H9 (cell line): Measurements from ENCODE around the gene INPP5J. TPM values are rescaled to one million over a fixed set of nuclear protein-coding genes. Genes with fewer than 3 reads are reported as not detected.

Experiments used
- DNase-seq: peaks from one replicate; pipeline ENCODE4 v3.0.0-alpha.2; 2017
- H2AFZ ChIP-seq: one replicate; pipeline ENCODE4 v1.6.1; 2013; ENCODE audit warnings: mild to moderate bottlenecking, low read length, control low read depth, moderate library complexity
- H2AK5ac ChIP-seq: 2 replicates; pipeline ENCODE4 v1.6.1; 2013; ENCODE audit warnings: low read length, control low read depth, mixed read lengths; ENCODE audit not compliant: insufficient read length
- H2BK120ac ChIP-seq: one replicate; pipeline ENCODE4 v1.6.1; 2013; ENCODE audit warnings: low read depth, mild to moderate bottlenecking, low read length, control low read depth, inconsistent platforms; ENCODE audit not compliant: poor library complexity, severe bottlenecking
- H2BK12ac ChIP-seq: 2 replicates; pipeline ENCODE4 v1.6.1; 2013; ENCODE audit warnings: low read length, control low read depth, mixed read lengths, low read depth; ENCODE audit not compliant: insufficient read length
- H2BK15ac ChIP-seq: 2 replicates; pipeline ENCODE4 v1.6.1; 2013; ENCODE audit warnings: low read depth, low read length, control low read depth
- H2BK20ac ChIP-seq: one replicate; pipeline ENCODE4 v1.6.1; 2013; ENCODE audit warnings: low read depth, mild to moderate bottlenecking, low read length, control low read depth, inconsistent platforms; ENCODE audit not compliant: poor library complexity, severe bottlenecking
- H2BK5ac ChIP-seq: 2 replicates; pipeline ENCODE4 v1.6.1; 2013; ENCODE audit warnings: low read length, control low read depth, mixed read lengths; ENCODE audit not compliant: insufficient read length
- H3K14ac ChIP-seq: 2 replicates; pipeline ENCODE4 v1.6.1; 2013; ENCODE audit warnings: low read length, control low read depth; ENCODE audit not compliant: insufficient read depth
- H3K18ac ChIP-seq: 2 replicates; pipeline ENCODE4 v1.6.1; 2013; ENCODE audit warnings: low read depth, mild to moderate bottlenecking, mixed read lengths, low read length, control low read depth; ENCODE audit not compliant: insufficient read length
- H3K23ac ChIP-seq: 2 replicates; pipeline ENCODE4 v1.6.1; 2013; ENCODE audit warnings: low read length, control low read depth, mixed read lengths, low read depth; ENCODE audit not compliant: insufficient read length
- H3K23me2 ChIP-seq: 2 replicates; pipeline ENCODE4 v1.6.1; 2013; ENCODE audit warnings: low read depth, mild to moderate bottlenecking, mixed read lengths, low read length, control low read depth; ENCODE audit not compliant: insufficient read length, poor library complexity, severe bottlenecking
- H3K27ac ChIP-seq: 2 replicates; pipeline ENCODE4 v1.5.1; 2013; ENCODE audit warnings: low read length, control low read depth, mixed read lengths, low read depth; ENCODE audit not compliant: insufficient read length
- H3K27me3 ChIP-seq: 2 replicates; pipeline ENCODE4 v1.6.1; 2013; ENCODE audit warnings: low read length, control low read depth, inconsistent platforms; ENCODE audit not compliant: insufficient read depth
- H3K4ac ChIP-seq: 2 replicates; pipeline ENCODE4 v1.6.1; 2013; ENCODE audit warnings: low read depth, mild to moderate bottlenecking, control low read depth, inconsistent platforms, low read length, moderate library complexity
- H3K4me1 ChIP-seq: 2 replicates; pipeline ENCODE4 v1.6.1; 2013; ENCODE audit warnings: low read length, control low read depth, inconsistent platforms; ENCODE audit not compliant: insufficient read depth
- H3K4me2 ChIP-seq: 2 replicates; pipeline ENCODE4 v1.6.1; 2013; ENCODE audit warnings: low read length, control low read depth, mixed read lengths; ENCODE audit not compliant: insufficient read length, insufficient read depth
- H3K56ac ChIP-seq: 2 replicates; pipeline ENCODE4 v1.6.1; 2013; ENCODE audit warnings: low read depth, mild to moderate bottlenecking, mixed read lengths, low read length, control low read depth; ENCODE audit not compliant: insufficient read length
- H3K79me1 ChIP-seq: 2 replicates; pipeline ENCODE4 v1.6.1; 2013; ENCODE audit warnings: low read depth, mild to moderate bottlenecking, moderate library complexity, low read length, control low read depth, inconsistent platforms; ENCODE audit not compliant: insufficient read depth, poor library complexity, severe bottlenecking
- H3K79me2 ChIP-seq: 2 replicates; pipeline ENCODE4 v1.6.1; 2013; ENCODE audit warnings: low read length, control low read depth, inconsistent platforms; ENCODE audit not compliant: insufficient read depth
- H3K9ac ChIP-seq: 2 replicates; pipeline ENCODE4 v1.6.1; 2013; ENCODE audit warnings: low read length, control low read depth, mixed read lengths; ENCODE audit not compliant: insufficient read length; ENCODE audit errors: extremely low read depth
- H3K9me3 ChIP-seq: one replicate; pipeline ENCODE4 v1.6.1; 2013; ENCODE audit warnings: low read depth, low read length, inconsistent platforms; ENCODE audit not compliant: control insufficient read depth
- H3T11ph ChIP-seq: one replicate; pipeline ENCODE4 v1.6.1; 2013; ENCODE audit warnings: mild to moderate bottlenecking, low read length, control low read depth, inconsistent platforms
- H4K20me1 ChIP-seq: one replicate; pipeline ENCODE4 v1.6.1; 2013; ENCODE audit not compliant: control insufficient read depth, insufficient read length, insufficient read depth
- H4K5ac ChIP-seq: 2 replicates; pipeline ENCODE4 v1.6.1; 2013; ENCODE audit warnings: low read depth, mild to moderate bottlenecking, mixed read lengths, low read length, control low read depth; ENCODE audit not compliant: insufficient read length
- H4K8ac ChIP-seq: replicated peaks from 2 replicates; pipeline ENCODE4 v1.6.1; 2013; ENCODE audit warnings: low read length, control low read depth, mixed read lengths, low read depth; ENCODE audit not compliant: insufficient read length
- H4K91ac ChIP-seq: 2 replicates; pipeline ENCODE4 v1.6.1; 2013; ENCODE audit warnings: low read depth, mild to moderate bottlenecking, moderate library complexity, mixed read lengths, low read length, control low read depth; ENCODE audit not compliant: insufficient read length
- H3K27ac Mint-ChIP-seq, 3 experiments: 2 replicates in 2 of 3; 3 replicates in 1 of 3; pipeline ENCODE4 v1.8.0; 2020 to 2021; ENCODE audit warnings: mixed read lengths in 3 of 3, mild to moderate bottlenecking in 1 of 3, moderate library complexity in 1 of 3
- H3K27me3 Mint-ChIP-seq: 2 replicates; pipeline ENCODE4 v1.8.0; 2021; ENCODE audit warnings: low read depth, mild to moderate bottlenecking, moderate library complexity, mixed read lengths
- H3K36me3 Mint-ChIP-seq, 3 experiments: 2 replicates in 2 of 3; 3 replicates in 1 of 3; pipeline ENCODE4 v1.8.0; 2020 to 2021; ENCODE audit warnings: low read depth in 3 of 3, mixed read lengths in 3 of 3; ENCODE audit not compliant: insufficient read depth in 1 of 3
- H3K4me1 Mint-ChIP-seq, 2 experiments: 2 replicates each; pipeline ENCODE4 v1.8.0; 2020; ENCODE audit warnings: mixed read lengths in 2 of 2
- H3K4me3 Mint-ChIP-seq, 2 experiments: 2 replicates in 1 of 2; 3 replicates in 1 of 2; pipeline ENCODE4 v1.8.0; 2020 to 2021; ENCODE audit warnings: mild to moderate bottlenecking in 2 of 2, mixed read lengths in 2 of 2, moderate library complexity in 1 of 2
- H3K9me3 Mint-ChIP-seq, 2 experiments: 2 replicates in 1 of 2; 3 replicates in 1 of 2; pipeline ENCODE4 v1.8.0; 2020; ENCODE audit warnings: mild to moderate bottlenecking in 2 of 2, mixed read lengths in 2 of 2, moderate library complexity in 1 of 2
- WGBS: extraction: QIAGEN DNeasy Blood & Tissue Kit; methylation state at CpG from one replicate; pipeline ENCODE4 v1.1.7; 2013; ENCODE audit warnings: missing lambda C conversion rate, low lambda C conversion rate, mixed read lengths; ENCODE audit not compliant: insufficient read length; ENCODE audit errors: extremely low coverage; 5-methylcytosine and 5-hydroxymethylcytosine counted together
- total RNA-seq: library from RNA; stranded (reverse); gene quantifications from 2 replicates; pipeline ENCODE4 v1.2.1, GENCODE V29; 2021
- TF ChIP-seq, protein P1 (sequence below): fragments of 200-600 bp; sonication (generic); conservative IDR thresholded peaks from 3 replicates; pipeline ENCODE4 v1.8.0; 2021; ENCODE audit warnings: antibody characterized with exemption, mild to moderate bottlenecking

INPP5J gene
- total RNA-seq, 1 experiment from 2014 or later, result 4.9 TPM

DNA sequence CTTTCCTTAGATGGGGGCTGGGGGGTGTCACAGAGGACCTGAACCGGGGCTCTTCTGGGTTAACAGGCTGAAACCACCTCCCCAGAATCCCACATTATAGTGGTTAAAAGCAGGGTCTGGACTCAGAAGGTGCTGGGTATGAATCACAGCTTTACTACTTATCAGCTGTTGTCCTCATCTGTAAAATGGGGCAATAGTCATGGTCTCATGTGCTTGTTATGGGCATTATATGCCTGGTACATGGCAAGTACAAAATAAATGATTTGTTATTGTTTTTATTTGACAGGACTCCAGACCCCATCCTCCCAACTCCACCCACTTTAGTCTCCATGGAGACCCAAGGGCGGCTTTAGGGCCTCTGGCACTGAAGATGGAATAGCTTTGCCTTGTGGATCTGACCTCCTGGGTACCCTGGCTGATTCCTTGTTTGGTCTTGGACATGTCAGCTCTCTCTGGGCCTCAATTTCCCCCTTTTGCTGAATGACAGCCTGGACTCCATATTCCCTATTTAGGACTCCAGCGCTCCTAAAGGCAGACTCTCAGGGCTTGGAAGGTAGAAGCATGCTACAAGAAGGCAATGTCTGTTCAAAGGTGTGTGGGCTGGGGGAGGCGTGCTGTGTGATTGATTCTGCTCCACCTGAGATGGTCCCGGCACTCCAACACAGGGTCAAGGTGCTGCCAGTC, 42.5 kb upstream of the INPP5J start:
- peaks cover 9% of the 10 kb centered on the region for H3K27me3 Mint-ChIP-seq
- DNase-seq, result no peak
- H2AFZ ChIP-seq, result no peak overlapping the region
- peaks cover 34 to 40% of the 10 kb centered on the region in 2 experiments for H3K4me1 Mint-ChIP-seq
- H3K23ac ChIP-seq, result no peak overlapping the region
- peak overlapping the region; percentile 36 for H3K9ac ChIP-seq
- H2BK5ac ChIP-seq, result no peak overlapping the region
- WGBS, result no CpG with 5 or more reads among the region's 5 CpGs
- H3K14ac ChIP-seq, result 0 out of 2 replicates have a peak overlapping the region, but pooled peaks have one; percentile 58
- H3K23me2 ChIP-seq, result peaks cover 10% of the 10 kb centered on the region
- no peaks in the 10 kb centered on the region; the same call in 1 of the 2 replicates for H3K79me2 ChIP-seq
- H3K79me1 ChIP-seq, result no peaks in the 10 kb centered on the region
- H4K8ac ChIP-seq, result no peak overlapping the region
- peak overlapping the region; percentile 54 for H3K18ac ChIP-seq
- peak overlapping the region; percentile 68 for H3K4me2 ChIP-seq
- no peak overlapping the region for H2BK120ac ChIP-seq
- H3K4ac ChIP-seq, result no peak overlapping the region
- no peak overlapping the region for H2BK12ac ChIP-seq
- TF ChIP-seq, protein P1, sequence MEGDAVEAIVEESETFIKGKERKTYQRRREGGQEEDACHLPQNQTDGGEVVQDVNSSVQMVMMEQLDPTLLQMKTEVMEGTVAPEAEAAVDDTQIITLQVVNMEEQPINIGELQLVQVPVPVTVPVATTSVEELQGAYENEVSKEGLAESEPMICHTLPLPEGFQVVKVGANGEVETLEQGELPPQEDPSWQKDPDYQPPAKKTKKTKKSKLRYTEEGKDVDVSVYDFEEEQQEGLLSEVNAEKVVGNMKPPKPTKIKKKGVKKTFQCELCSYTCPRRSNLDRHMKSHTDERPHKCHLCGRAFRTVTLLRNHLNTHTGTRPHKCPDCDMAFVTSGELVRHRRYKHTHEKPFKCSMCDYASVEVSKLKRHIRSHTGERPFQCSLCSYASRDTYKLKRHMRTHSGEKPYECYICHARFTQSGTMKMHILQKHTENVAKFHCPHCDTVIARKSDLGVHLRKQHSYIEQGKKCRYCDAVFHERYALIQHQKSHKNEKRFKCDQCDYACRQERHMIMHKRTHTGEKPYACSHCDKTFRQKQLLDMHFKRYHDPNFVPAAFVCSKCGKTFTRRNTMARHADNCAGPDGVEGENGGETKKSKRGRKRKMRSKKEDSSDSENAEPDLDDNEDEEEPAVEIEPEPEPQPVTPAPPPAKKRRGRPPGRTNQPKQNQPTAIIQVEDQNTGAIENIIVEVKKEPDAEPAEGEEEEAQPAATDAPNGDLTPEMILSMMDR, result no peak
- no peak overlapping the region for H4K91ac ChIP-seq
- H3K27ac Mint-ChIP-seq, result peak overlapping the region in 2 of 3 experiments; percentile 95 to 100; a peak in 4 of 7 replicates
- H3K9me3 Mint-ChIP-seq, result no peaks in the 10 kb centered on the region
- H3T11ph ChIP-seq, result no peak overlapping the region
- no peak overlapping the region for H2BK20ac ChIP-seq
- H3K36me3 Mint-ChIP-seq, result peaks cover 0 to 2% (median 0%) of the 10 kb centered on the region in 3 experiments; a peak in 2 of 7 replicates
- H3K4me1 ChIP-seq, result no peaks in the 10 kb centered on the region; the same call in 1 of the 2 replicates
- no peaks in the 10 kb centered on the region for H3K9me3 ChIP-seq
- H4K5ac ChIP-seq, result no peak overlapping the region
- H3K27me3 ChIP-seq, result no peaks in the 10 kb centered on the region
- no peaks in the 10 kb centered on the region for H4K20me1 ChIP-seq
- H2BK15ac ChIP-seq, result no peak overlapping the region
- H3K27ac ChIP-seq, result no peak overlapping the region
- peak overlapping the region; percentile 87 to 90 for H3K4me3 Mint-ChIP-seq
- H2AK5ac ChIP-seq, result no peak overlapping the region
- H3K56ac ChIP-seq, result no peak overlapping the region
